Esophagus mucosa (tissue), 1 donor: ENCODE data around the gene A1BG. TPM values are rescaled to one million over a fixed set of nuclear protein-coding genes. Genes with fewer than 3 reads are reported as not detected.
A peak's percentile ranks its signal among the peaks of the same experiment; 100 is the strongest.
"Not testable (repeated sequence)": the region's sequence is repeated elsewhere in the genome, so short reads cannot be mapped to it uniquely, and the experiment has no call there.

ENCODE experiments used
- ATAC-seq: fragments of 200-7000 bp; cut with Tn5 transposase; one replicate; pipeline ENCODE4 v1.9.1; 2020
- total RNA-seq: library from RNA; stranded (reverse); gene quantifications from one replicate; pipeline ENCODE4 v1.2.4, GENCODE V29; 2023
- donor health status: DM: yes; HTN: yes; CAD: no.

A1BG gene
- total RNA-seq, 1 donor from 2014 or later: 3.5 TPM

GRCh38 chr19:58357481-58358145, 4.3 kb upstream of the A1BG start:
- no peak for ATAC-seq

GRCh38 chr19:58356766-58357480, 3.6 kb upstream of the A1BG start:
- ATAC-seq: peak; percentile 4

- peak; percentile 5 for ATAC-seq
Observed at GRCh38 chr19:58355908-58356765, 2.8 kb upstream of the A1BG start.

- ATAC-seq: no peak
Observed at GRCh38 chr19:58355215-58355796, 2.0 kb upstream of the A1BG start.

GRCh38 chr19:58354478-58355030, 1.3 kb upstream of the A1BG start:
- no peak for ATAC-seq

GRCh38 chr19:58353717-58354477, 605 bp upstream of the A1BG start:
- no peak for ATAC-seq

- ATAC-seq: no peak
Observed at GRCh38 chr19:58351990-58352755, 1.1 kb downstream of the A1BG start.

GRCh38 chr19:58351558-58351878, 1.8 kb downstream of the A1BG start:
- no peak for ATAC-seq

- no peak for ATAC-seq
Observed at GRCh38 chr19:58350871-58351557, 2.3 kb downstream of the A1BG start.

- ATAC-seq: no peak
Observed at GRCh38 chr19:58350001-58350861, 3.1 kb downstream of the A1BG start.

- no peak for ATAC-seq
Observed at GRCh38 chr19:58349590-58349989, 3.7 kb downstream of the A1BG start.

GRCh38 chr19:58348080-58348479, 5.2 kb downstream of the A1BG start:
- ATAC-seq: not testable (repeated sequence)

GRCh38 chr19:58346961-58347929, 6.0 kb downstream of the A1BG start:
- ATAC-seq: peak; percentile 81

- ATAC-seq: no peak
Observed at GRCh38 chr19:58345558-58345957, 7.7 kb downstream of the A1BG start.

- peak; percentile 7 for ATAC-seq
Observed at GRCh38 chr19:58338825-58339558, 14.3 kb downstream of the A1BG start.

GRCh38 chr19:58338336-58338735, 15.0 kb downstream of the A1BG start:
- ATAC-seq: no peak

GRCh38 chr19:58336820-58337219, 16.5 kb downstream of the A1BG start:
- ATAC-seq: no peak

- no peak for ATAC-seq
Observed at GRCh38 chr19:58336216-58336615, 17.1 kb downstream of the A1BG start.
